Calu3 (cell line): ENCODE measurements around the gene SLC35A4. TPM values are rescaled to one million over a fixed set of nuclear protein-coding genes. Genes with fewer than 3 reads are reported as not detected.
A peak's percentile ranks its signal among the peaks of the same experiment; 100 is the strongest.

Experiments used
- BruUV-seq: library from RNA; stranded (reverse); fragments of 400-500 nt; replicated peaks from 2 replicates; lab custom pipeline; 2021; lab: Mats Ljungman, UMichigan
- CTCF ChIA-PET: fragments of 300-600 bp; sonication (Branson Sonifier 250); formaldehyde crosslinking; loops from one replicate; lab custom pipeline; 2022; ENCODE audit warnings: antibody characterized with exemption; lab: Charles Lee
- DNase-seq: peaks from one replicate; pipeline ENCODE4 v3.0.0; 2022
- H3K27ac Mint-ChIP-seq: one replicate; pipeline ENCODE4 v1.8.0; 2022; ENCODE audit warnings: mixed read lengths; ENCODE audit not compliant: unreplicated experiment
- H3K27me3 Mint-ChIP-seq: one replicate; pipeline ENCODE4 v1.8.0; 2022; ENCODE audit warnings: mixed read lengths; ENCODE audit not compliant: unreplicated experiment
- H3K36me3 Mint-ChIP-seq: one replicate; pipeline ENCODE4 v1.8.0; 2022; ENCODE audit warnings: mild to moderate bottlenecking, moderate library complexity, mixed read lengths; ENCODE audit not compliant: insufficient read depth, unreplicated experiment
- H3K4me1 Mint-ChIP-seq: one replicate; pipeline ENCODE4 v1.8.0; 2022; ENCODE audit warnings: mild to moderate bottlenecking, low read depth, mixed read lengths; ENCODE audit not compliant: unreplicated experiment
- H3K4me3 Mint-ChIP-seq: one replicate; pipeline ENCODE4 v1.8.0; 2022; ENCODE audit warnings: mild to moderate bottlenecking, low read depth, moderate library complexity, mixed read lengths; ENCODE audit not compliant: unreplicated experiment
- H3K9me3 Mint-ChIP-seq: one replicate; pipeline ENCODE4 v1.8.0; 2022; ENCODE audit warnings: low read depth, mixed read lengths; ENCODE audit not compliant: unreplicated experiment
- CTCF ChIP-seq: fragments of 200-600 bp; IDR thresholded peaks from one replicate; pipeline ENCODE4 v1.8.0; 2022; ENCODE audit warnings: antibody characterized with exemption; ENCODE audit not compliant: unreplicated experiment
- intact Hi-C: fragments of 100-400 bp; cut with micrococcal nuclease; formaldehyde crosslinking; loops from one replicate; pipeline ENCODE4 v1.10.0; 2022; ENCODE audit not compliant: unreplicated experiment
- total RNA-seq: library from RNA; stranded (reverse); gene quantifications from 2 replicates; pipeline ENCODE4 v1.2.3, GENCODE V29; 2022

The SLC35A4 gene
- total RNA-seq, 1 experiment from 2014 or later = 80.6 TPM

- DNase-seq = peak; percentile 63
- CTCF ChIA-PET = interaction anchor here (0.7 to 1.0 kb wide), 3 partner anchors 14 to 223 kb away, joined by 3 to 5 read pairs (median 3); no protein-coding TSS in a partner anchor
- intact Hi-C loops = no loop called here
- no TSS peak for BruUV-seq
- no peak for TF ChIP-seq CTCF
- Mint-ChIP-seq H3K27ac (peak overlapping the region; percentile 0), H3K4me3 (no peak overlapping the region), H3K27me3 (no peaks in the 10 kb centered on the region), H3K36me3 (no peaks in the 10 kb centered on the region), H3K4me1 (peaks cover 15% of the 10 kb centered on the region), H3K9me3 (no peaks in the 10 kb centered on the region)
Measured at GRCh38 chr5:140595538-140596300, 31.1 kb downstream of the SLC35A4 start.

- Mint-ChIP-seq H3K9me3 (no peaks in the 10 kb centered on the region), H3K36me3 (no peaks in the 10 kb centered on the region), H3K4me3 (no peak overlapping the region), H3K27me3 (no peaks in the 10 kb centered on the region), H3K27ac (no peak overlapping the region), H3K4me1 (peaks cover 15% of the 10 kb centered on the region)
- BruUV-seq = no TSS peak
- no peak for DNase-seq
- intact Hi-C loops = no loop called here
- no peak for TF ChIP-seq CTCF
- CTCF ChIA-PET = interaction anchor here (1.0 kb wide), 1 partner anchor 13 kb away, joined by 5 read pairs; no protein-coding TSS in a partner anchor
Measured at GRCh38 chr5:140596321-140596741, 31.7 kb downstream of the SLC35A4 start.

GRCh38 chr5:140598836-140599235 is 34.2 kb downstream of the SLC35A4 start:
- H3K4me3 Mint-ChIP-seq = no peak overlapping the region
- H3K36me3 Mint-ChIP-seq = no peaks in the 10 kb centered on the region
- CTCF ChIA-PET = interaction anchor here (0.6 kb wide), 1 partner anchor 55 kb away, joined by 3 read pairs; no protein-coding TSS in a partner anchor
- peaks cover 15% of the 10 kb centered on the region for H3K4me1 Mint-ChIP-seq
- intact Hi-C loops = no loop called here
- BruUV-seq = no TSS peak
- H3K27me3 Mint-ChIP-seq = no peaks in the 10 kb centered on the region
- TF ChIP-seq CTCF = no peak
- no peaks in the 10 kb centered on the region for H3K9me3 Mint-ChIP-seq
- no peak overlapping the region for H3K27ac Mint-ChIP-seq
- no peak for DNase-seq

GRCh38 chr5:140600096-140600495 is 35.5 kb downstream of the SLC35A4 start:
- no peak overlapping the region for H3K27ac Mint-ChIP-seq
- no peaks in the 10 kb centered on the region for H3K9me3 Mint-ChIP-seq
- no peak for DNase-seq
- no peak for TF ChIP-seq CTCF
- peaks cover 12% of the 10 kb centered on the region for H3K4me1 Mint-ChIP-seq
- no peaks in the 10 kb centered on the region for H3K27me3 Mint-ChIP-seq
- no peaks in the 10 kb centered on the region for H3K36me3 Mint-ChIP-seq
- no TSS peak for BruUV-seq
- no peak overlapping the region for H3K4me3 Mint-ChIP-seq
- intact Hi-C loops = no loop called here
- CTCF ChIA-PET = interaction anchor here (0.7 kb wide), 1 partner anchor 47 kb away, joined by 3 read pairs; the partner anchor contains the start of genes IK and NDUFA2
